Measurements from ENCODE around the gene GLT6D1.
"Not testable (repeated sequence)": the region's sequence is repeated elsewhere in the genome, so short reads cannot be mapped to it uniquely, and the experiment has no call there.

Gene GLT6D1

DNA sequence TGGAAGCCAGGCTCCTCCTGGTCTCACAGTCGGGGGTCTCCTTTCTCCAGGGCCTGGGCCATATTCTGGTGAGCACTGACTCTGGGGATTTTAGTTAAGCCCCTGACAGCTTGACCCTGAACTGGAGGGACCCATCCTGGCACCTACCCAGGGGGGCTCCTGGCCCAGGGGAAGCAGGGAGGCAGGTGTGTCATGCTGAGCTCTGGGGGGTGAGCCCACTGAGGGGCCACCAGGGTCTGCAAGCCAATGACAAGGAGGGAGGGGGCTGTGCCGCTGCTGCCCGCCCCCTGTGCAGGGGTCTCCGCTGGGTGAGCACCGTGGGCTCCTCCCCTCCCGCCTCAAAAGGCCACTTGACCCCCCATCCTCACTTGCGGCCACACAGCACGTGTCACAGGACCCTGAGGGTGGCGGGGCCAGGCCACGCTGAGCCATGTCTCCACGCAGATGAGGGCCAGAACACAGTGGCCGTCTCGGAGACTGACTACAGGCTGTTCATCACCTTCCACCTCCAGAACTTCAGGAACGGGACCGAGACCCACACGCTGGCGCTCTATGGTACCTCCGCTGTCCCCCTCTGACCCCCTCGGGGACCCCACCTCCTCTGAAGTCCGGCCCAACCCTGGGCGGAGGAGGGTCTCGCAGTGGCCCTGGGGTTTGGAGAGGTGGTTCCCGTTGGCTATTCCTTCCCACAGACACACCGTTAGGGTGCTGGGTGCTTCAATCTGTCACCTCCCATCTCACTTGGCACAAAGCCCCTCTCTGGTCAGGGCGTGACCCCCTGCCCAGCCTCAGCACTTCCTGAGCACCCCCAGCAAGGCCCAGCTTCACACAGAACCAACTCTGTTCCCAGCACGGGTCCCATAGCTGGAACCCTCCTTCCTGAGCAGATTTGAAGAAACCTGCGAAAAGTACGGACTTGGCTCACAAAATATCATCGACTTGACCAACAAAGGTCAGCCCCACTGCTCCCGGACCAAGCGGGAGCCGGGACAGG lies 25.8 kb upstream of the GLT6D1 start:
- no peak for DNase-seq

DNA sequence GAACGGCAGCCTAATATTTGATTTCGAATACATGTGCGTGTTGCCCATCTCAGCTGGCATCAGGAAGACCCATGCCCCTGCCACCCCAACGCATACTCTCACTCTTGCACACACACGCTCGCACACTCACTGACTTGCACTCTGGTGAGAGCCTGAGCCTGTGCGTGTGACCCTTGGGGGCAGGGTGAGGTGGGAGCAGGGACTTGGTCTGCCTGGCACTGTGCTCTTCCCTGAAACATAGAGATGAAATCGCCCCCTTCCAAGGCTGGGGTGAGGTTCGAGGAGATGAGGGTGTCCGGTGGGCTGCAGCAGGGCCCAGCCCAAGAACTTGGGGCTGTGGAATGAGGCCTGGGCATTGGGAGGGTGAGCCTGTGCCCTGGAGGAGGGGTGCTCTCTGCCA lies 24.9 kb upstream of the GLT6D1 start:
- no peak for DNase-seq

DNA sequence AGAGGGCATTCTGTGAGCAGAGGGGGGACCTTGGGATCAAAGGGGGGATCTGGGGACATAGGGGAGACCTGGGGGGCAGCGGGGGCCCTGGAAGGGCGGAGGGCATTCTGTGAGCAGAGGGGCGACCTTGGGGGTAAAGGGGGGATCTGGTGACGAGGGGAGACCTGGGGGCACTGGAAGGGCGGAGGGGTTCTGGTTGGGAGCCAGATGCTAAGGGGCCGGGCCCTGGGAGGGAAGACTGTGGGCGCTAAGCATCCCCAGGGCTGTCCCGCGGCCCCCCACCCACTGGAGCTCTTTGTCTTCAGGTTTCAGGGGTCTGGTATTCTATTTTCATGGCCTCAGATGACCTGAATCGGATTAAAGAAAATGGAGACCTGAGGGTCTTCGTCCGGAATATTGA lies 24.5 kb upstream of the GLT6D1 start:
- DNase-seq = no peak

DNA sequence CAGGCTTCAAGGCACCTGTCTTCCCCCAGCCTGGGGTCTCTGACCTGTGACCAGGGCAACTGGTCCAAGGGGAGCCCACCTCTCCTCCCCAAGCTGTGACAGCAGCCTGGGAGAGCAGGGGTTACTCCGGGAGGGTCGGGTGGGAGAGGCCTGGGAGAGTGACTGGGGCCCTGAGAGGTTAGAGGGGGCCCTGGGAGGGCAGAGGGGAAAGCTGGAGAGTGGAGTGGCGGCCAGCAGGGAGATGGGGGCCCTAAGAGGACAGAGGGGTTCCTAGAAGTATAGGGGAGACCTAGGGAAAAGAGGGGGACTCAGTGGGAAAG lies 24.1 kb upstream of the GLT6D1 start:
- no peak for DNase-seq

DNA sequence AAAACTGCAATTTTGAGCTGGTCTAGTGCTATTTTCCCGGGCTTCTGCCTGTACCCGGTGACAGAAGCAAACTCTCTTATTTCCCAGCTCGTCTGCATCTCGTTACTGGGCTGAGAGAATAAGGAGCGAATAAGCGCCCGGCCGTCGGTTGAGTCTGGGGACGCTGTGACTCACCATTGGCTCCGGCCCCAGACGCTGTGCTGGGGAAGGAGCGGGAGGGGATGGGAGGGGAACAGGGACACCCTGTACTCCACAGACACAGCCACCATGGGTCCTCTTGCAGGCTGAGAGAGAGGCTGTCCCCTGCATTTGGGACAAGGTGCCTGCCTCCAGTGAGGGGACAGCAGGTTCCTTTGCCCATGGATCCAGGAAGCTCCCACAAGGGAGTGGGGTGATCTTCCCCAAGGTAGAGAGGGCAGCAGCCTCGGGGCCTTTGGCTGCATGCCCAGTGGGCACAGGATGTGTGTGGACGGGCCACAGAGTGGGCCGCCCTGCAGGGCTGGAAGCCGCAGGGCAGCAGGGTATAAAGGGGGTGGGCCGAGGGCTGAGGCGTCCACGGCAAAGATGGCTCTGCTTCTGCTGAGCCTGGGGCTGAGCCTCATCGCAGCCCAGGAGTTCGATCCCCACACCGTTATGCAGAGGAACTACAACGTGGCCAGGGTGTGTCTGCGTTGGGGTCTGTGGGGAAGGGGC lies 23.6 kb upstream of the GLT6D1 start, which contains the start of gene LCN9:
Gene LCN9 (plus strand): TSS at position 552 of the 693 bp plus-strand sequence. CDS start 13 bp downstream, at position 565.
- DNase-seq = no peak

DNA sequence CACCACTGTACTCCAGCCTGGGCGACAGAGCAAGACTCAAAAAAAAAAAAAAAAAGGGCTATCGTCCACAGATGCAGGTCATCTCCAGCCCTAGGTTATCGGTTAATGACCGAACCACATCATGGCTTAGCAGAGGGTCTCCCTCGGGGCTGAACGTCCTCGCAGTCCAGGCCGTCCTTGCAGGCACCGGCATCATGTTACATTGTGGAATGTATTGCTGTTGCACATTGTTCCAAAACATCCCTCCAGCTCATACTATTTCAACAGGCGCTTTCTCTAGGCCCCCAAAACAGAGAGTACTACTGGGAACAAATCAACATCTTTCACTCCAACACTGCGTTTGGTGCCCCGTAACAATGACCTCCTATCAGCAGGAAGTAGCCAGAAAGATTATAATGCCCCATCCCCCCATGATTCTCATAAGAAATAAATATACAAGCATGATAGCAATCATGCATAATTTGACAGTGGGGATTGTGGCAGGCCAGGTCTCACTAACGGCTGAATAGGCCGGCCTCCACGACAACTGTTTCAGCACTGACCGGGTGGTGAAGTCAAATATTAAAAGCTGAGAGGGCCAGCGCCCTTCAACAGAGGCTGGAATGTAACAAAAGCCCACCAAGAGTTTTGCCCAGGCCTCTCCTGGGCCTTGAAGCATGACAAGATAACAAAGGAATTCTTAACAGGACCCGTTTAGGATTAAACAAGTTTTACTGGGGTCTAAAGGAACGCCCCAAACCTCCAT lies 22.6 kb upstream of the GLT6D1 start:
- no peak for DNase-seq

DNA sequence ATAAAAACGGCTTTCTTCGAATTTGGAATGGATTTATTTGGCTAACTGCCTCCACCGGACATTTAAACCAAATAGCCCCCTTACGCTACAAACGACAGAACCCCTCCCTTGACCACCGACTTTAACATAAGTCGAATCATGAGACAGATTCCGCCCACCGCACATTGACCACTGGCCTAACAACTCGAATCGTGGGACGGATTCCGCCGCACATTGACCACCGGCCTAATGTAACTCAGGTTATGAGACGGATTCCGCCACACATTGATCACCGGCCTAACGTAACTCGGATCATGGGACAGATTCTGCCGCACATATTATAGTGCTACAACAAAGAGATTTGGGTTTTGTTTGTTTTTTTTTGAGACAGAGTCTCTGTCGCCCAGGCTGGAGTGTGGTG lies 21.1 kb upstream of the GLT6D1 start:
- DNase-seq = no peak

DNA sequence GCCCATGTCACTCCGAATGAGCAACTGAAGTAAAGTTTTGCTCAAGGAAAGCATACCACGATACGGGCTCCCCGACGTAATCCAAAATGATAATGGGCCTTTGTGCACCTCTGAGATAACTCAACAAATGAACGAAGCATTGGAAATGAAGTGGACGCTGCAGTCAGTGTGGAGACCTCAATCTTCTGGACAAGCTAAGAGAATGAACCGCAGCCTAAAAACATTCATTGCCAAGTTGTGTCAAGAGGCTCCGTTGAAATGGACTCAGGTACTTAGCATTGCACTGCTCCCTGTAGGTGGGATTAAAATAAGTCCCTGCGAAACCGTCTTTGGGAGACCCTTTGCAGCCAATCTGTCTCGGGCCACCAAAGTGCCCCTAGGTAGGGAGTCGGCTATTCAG lies 19.9 kb upstream of the GLT6D1 start:
- DNase-seq = no peak

DNA sequence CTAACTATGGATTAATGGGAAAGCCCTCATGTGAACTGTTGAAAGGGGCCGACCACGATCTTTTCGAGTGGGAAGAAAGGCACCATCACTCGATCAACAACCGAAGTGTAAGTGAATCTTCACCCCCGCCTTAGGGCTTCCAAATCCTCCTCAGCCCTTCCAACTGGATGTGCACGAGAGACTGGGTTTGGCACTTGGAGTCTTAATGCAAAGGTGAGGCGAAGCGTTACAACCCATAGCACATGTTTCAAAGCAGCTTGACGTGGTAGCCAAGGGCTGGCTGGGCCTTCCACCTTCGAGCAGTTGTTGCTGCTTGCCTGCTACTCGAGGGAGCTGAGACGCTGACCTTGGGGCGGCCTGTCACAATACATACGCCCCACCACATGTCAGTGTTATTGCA lies 18.1 kb upstream of the GLT6D1 start:
- DNase-seq = no peak

DNA sequence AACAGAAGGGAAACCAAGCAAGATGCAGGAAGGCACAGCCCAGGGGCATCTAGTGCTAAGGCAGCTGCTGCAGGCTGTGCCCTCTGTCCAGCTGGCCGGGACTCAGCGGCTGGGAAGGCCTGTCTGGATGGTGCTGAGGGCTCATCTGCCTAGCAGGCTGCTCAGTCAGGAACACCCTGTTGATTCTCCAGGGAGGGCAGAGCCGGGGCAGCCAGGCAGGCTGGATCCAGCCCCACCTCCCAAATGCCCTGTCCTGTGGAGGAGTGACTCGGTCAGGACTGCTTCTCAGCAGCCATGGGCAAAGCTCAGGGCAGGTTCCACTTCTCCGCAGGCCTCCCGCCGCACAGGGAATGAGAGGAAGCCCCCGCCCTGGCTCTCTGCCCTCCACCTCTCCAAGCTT lies 16.0 kb upstream of the GLT6D1 start:
- DNase-seq = no peak

DNA sequence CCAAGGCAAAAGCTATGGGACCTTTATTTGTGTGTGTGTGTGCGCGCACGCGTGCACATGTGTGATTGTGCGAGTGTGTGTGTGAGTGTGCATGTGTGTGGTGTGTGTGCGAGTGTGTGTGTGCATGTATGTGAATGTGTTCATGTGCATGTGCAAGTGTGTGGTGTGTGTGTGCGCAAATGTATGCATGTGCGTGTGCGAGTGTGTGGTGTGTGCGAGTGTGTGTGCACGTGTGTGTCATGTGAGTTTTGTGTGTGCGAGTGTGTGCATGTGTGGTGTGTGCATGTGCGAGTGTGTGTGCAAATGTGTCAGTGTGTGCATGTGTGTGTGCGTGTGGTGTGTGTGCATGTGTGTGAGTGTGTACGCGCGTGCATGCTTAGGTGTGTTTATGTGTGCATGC lies 11.1 kb upstream of the GLT6D1 start:
- no peak for DNase-seq

DNA sequence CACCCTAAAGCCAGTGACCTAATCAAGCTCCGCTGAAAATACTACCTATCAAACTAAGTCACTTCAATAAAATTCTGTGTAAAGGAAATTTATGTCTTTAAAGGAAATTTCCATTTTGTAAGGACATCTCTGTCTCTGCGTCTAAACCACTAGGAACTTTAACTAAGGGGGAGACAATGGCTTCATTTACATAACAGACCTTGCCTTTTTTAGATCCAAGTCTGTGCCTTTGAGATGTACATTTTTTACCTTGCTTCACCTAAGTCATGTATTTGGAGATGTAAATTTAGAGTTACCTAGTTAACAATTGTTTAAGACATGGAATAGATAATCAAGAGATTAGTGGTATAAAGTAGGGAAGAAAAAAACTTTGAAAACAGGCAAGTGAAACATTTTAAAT lies 10.2 kb upstream of the GLT6D1 start:
- DNase-seq = no peak

DNA sequence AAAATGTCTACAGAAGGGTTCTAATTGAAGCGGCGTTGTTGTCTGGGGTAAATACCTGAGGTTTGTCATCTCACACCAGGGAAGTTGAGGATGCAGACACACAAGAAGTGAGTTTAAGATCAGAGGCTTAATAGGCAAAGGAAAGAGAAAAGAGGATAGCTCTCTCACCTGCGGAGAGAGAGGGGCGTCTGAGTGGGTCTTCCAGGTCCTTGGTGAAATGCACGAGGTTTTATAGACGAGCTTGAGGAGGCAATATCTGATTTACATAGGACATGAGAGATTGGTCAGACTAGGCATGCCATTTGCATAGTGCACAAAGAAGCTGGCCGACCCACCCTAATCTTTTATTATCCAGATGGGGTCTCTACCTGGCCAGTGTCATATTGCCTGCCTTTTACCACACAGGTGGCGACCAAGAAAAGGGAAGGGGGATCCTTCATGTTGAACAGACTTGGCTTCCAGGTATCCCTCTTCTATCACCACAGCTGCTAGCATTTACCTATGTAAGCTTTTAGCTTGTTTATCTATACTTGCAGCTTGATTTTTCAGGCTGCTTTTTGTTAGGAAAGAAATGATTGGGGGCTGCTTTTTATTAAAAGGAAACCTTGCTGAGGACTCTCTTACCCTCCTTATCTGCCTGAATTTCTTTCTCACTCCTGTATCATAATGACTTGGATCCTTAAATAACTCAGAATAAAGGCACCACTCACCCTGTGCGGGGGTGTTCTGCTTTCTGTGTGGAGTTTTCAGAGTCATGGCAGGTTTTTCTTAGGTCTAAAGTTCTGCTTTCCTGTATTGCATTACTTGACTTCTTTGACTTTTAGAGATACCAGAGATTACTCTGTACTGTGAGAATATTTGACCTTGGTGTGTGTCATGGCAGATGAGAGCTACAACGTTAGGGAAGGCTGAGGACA lies 9.4 kb upstream of the GLT6D1 start:
- DNase-seq = no peak

DNA sequence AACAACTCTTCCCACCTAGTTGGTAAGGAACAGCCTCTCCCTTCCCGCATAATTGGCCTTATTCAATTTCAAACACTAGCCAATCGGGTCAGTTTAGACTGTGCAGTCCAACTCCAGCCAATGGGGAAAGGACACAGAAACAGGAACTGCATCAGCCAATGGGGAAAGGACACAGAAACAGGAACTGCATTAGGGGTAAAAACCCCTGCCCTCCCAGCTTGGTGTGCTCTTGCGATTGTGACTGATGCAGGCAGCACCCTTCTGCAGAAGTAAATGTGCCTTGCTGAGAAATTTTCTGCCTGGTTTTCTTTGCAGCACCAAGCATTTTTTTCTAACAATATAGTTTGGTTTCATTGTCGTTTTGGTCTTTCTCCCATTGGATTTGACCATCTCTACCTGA lies 8.5 kb upstream of the GLT6D1 start:
- no peak for DNase-seq

DNA sequence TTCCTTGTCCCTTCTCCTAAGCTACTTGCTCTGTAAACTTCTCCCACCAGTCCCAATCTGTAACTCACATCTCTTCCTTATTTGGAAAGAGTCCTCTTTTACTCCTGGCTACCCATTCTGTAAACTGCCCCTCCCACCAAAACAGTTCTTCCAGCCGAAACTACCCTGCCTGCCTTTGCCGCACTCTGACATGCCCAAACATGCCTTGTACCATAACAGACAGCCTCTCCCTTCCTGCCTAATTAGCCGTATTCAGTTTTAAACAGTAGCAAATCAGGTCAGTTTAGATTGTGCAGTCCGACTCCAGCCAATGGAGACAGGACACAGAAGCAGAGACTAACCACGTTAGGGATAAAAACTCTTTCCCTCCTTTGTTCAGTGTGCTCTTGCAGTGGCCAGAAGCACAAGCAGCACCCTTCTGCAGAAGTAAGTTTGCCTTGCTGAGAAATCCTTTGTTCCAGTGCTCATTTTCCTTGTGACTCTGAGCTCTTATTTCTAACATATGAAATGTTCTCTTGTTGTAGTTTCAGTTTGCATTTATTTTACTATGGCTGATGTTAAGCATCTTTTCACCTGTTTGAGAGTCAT lies 5.4 kb upstream of the GLT6D1 start:
- DNase-seq = no peak

DNA sequence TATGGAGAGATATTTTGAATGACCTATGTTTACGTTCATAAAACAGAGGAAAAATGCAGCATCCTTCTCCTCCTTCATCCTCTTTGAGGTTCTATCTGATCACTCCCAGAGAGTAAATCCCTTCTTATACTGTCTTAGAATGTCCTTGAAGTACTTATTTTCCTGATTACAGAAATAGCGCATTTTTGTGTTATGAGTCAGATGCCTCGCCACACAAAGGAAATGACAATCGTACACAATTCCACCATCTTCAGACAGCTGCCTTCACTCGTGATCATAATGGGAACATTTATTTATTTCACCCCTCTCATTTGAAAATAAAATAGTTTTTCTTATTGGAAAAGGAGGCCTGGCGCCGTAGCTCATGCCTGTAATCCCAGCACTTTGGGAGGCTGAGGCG lies 2.4 kb upstream of the GLT6D1 start:
- DNase-seq = no peak

DNA sequence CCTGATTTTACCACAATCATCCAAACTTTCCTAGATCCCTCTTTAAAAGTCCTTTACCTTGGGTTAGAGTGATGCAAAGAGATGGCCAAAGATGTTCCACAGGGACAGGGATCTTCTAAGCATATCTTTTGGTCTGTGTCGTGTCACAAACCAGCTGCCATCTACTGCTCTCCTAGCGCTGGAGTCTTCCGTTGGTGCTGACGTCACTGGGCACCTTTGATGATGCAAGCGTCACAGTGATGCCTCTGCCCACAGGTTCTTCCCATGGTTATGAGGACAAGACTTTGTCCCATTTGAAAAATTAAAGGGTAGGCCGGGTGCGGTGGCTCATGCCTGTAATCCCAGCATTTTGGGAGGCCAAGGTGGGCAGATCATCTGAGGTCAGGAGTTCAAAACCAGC lies 1.7 kb upstream of the GLT6D1 start:
- no peak for DNase-seq

DNA sequence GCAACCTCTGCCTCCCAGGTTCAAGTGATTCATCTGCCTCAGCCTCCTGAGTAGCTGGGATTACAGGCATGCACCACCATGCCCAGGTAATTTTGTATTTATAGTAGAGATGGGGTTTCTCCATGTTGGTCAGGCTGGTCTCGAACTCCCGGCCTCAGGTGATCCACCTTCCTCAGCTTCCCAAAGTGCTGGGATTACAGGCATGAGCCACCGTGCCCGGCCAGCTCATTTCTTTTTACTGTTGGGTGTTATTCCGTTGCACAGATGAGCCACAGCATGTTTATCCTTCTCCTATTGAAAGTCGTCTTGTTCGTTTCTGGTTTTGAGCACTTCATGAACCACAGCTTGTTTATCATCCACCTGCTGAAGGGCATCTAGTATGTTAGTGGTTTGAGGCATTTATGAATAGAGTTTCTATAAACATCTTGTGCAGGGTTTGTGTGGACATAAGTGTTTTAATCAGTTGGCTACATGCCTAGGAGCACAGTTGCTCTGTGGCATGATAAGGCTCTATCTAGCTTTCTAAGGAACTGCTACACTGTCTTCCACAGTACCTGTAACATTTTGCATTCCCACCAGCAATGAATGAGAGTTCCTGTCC lies 2.3 kb downstream of the GLT6D1 start:
- DNase-seq = not testable (repeated sequence)

DNA sequence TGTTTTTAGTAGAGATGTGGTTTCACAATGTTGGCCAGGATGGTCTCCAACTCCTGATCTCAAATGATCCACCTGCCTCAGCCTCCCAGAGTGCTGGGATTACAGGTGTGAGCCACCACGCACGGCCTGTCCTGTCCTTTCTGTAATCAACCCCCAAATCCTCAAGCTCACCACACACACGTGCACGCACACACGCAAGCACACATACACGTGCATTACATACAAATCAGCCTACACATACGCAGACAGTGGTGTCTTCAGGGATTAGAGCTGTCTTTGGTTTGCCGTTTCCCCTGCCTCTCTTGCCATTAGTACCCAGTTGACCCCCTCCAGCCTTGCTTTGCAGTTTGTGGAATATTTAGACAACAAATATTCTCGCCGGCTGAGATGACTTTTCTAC lies 6.5 kb downstream of the GLT6D1 start:
- DNase-seq = no peak

DNA sequence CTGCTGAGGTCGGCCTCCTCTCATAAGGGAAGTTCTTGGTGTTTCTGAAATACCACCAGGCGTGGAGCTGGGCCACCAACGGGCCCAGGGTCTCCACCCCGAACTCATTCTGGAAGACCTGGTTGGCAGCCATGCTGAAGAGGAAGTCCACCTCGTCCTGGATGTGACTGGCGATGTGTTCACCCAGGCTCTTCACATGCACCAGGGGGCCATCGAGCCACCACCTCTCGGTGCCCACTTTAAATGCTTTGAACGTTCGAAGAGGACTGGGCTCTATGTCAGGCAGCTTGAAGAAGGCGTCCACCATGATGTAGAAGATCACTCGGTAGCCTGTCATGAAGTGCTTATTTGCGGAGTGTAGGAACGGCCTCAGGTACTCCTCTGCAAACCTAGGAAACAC lies 15.1 kb downstream of the GLT6D1 start:
- DNase-seq = no peak

DNA sequence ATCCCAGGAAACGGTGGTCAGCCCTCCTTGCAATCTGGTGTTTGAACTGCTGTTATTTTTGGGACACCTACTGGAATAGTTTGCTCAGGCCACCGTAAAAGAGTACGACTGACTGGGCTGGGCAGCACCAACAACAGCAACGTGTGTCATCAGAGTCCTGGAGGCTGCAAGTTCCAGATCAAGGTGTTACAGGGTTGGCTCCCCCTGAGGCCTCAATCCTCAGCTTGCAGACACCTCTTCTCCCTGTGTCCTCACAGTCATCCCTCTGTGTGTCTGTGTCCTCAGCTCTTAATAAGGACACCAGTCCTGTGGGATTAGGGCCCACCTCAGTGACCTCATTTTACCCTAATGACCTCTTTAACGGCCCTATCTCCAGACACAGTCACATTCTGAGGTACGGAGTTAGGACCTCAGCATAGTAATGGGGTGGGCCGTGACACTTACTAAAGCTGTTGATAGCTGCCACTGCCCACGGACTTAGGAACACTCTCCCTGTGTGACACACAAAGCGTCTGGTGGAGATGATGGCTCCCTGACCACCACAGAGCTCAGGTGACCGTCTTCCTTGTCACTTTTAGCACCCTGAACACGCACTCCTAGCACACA lies 16.8 kb downstream of the GLT6D1 start:
- no peak for DNase-seq
